AG08396 (cell line): ENCODE data around the gene DNALI1.
A peak's percentile ranks its signal among the peaks of the same experiment; 100 is the strongest.
"Not testable (repeated sequence)": the region's sequence is repeated elsewhere in the genome, so short reads cannot be mapped to it uniquely, and the experiment has no call there.

ENCODE experiments used
- DNase-seq: peaks from one replicate; pipeline ENCODE4 v3.0.0; 2012; ENCODE audit warnings: low spot score, mixed read lengths

DNALI1 gene

DNA sequence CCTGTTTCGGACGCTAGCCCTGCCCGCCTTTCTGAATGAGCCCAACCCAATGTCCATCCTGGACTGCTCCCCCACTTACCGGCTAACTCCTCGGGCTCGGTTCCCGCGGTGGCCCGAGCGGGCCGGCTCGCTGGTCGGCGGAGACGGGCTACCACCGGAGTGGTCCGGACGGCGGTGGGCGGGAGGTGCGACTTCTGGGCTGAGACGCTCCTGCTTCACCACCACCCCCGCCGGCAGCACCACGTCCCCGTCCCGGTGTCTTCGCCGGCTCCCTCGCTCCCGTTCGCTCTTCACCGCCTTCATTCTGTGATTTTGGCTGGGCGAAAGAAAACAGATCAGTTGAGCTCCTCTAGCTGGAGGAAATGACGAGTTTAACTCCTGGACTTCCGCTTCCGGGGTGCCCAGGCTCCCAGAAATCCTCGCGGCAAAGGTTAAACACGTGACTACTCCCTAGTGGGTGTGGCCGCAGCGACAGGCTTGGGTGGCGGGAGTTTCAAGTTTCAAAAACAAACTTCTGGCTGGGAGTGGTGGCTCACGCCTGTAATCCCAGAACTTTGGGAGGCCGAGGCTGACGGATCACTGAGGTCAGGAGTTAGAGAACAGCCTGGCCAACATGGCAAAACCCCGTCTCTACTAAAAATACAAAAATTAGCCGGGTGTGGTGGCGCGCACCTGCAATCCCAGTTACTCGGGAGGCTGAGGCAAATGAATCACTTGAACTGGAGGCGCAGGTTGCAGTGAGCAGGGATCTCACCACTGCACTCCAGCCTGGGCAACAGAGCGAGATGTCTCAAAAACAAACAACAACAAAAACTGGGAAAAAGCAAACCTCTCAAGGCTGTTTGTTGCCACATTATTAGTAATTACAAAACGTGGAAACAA is 2.6 kb upstream of the DNALI1 start, which contains the start of gene SNIP1:
SNIP1 (minus strand) TSS at position 367 of the 882 bp plus-strand sequence; CDS start at position 303, 64 bp downstream.
- DNase-seq = peak; percentile 97

DNA sequence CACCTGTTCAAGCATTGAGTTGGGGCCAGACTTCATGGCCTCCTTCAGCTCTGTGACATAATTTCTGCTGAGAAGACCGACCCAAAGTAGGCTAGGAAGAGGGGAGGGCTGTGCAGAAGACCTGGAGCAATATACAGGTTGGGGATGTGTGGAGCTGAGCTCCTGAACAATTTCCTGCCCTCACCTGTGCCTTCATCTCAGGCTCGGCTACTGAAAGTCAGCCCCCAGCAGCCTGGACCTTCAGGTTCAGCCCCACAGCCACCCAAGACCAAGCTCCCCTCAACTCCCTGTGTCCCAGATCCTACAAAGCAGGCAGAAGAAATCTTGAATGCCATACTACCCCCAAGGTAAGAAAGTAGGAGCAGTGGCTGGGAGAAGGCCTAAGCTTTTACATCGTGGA is 662 bp downstream of the DNALI1 start:
- no peak for DNase-seq

DNA sequence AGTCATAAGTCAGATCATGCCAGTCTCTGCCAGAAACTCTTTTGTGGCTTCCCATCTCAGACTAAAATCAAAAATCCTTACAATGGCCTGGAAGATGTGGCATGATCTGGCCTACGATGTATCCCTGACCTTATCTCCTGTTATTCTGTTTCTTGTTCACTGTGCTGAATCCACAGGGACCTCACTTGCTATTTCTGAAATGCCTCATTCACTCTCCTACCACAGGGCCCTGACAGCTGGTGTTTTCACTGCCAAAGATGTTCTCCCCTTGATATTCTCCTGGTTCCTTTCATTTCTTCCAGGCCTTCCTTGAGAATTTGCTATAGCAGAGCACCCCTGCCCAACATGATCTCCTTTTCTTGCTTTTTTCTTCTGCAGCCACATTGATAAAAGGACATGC is 1.7 kb downstream of the DNALI1 start:
- DNase-seq = no peak

DNA sequence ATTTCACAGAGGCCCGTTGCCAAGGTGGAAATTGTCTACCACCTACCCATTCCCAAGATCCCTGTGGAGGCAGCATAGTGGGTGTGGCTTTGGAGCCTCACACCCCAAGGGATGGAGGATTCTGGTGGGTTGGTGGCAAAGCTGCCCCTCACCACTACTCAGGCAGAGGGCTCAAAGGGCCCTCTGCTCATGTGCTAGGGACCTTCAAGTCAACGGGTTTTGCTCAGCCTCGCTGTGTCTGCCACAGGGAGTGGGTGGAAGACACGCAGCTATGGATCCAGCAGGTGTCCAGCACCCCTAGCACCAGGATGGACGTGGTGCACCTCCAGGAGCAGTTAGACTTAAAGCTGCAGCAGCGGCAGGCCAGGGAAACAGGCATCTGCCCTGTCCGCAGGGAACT is 2.3 kb downstream of the DNALI1 start:
- no peak for DNase-seq

DNA sequence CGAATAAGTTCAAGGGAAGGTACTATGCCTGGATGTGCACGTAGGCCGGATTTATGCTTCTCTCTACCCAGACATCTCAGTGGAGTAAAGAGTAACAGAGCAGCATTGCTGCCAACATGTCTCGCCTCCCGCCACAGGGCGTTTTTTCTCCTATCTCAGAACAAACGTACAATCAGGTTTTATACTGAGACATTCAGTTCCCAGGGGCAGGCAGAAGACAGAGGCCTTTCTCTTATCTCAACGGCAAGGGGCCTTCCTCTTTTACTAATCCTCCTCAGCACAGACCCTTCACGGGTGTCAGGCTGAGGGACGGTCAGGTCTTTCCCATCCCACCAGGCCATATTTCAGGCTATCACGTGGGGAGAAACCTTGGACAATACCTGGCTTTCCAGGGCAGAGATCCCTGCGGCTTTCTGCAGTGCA is 3.2 kb downstream of the DNALI1 start:
- not testable (repeated sequence) for DNase-seq

DNA sequence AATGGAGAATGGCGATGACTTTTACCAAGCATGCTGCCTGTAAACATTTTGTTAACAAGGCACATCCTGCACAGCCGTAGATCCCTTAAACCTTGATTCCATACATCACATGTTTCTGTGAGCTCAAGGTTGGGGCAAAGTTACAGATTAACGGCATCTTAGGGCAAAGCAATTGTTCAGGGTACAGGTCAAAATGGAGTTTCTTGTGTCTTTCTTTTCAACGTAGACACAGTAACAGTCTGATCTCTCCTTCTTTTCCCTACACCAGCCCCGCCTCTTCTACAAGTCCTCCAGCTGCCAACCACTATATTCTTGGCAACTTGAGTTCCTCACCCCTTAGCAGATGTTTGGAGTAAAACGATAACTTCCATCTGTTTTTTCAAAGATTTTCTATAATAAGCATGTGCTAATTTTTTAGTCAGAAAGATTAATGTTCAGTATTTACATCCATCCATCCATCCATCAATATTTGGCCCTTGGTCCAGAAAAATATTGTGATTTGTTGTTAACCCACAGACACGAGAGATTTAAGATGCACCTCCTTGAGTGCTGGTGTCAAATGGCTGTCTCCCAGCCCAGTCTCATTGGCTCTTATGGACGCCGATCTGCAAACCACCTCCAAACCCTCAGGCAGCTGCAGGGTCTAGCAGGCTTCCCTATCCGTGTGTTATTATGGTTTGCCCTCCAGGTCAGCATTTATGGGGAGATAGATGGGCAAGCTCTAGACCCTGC is 3.8 kb downstream of the DNALI1 start:
- no peak for DNase-seq

DNA sequence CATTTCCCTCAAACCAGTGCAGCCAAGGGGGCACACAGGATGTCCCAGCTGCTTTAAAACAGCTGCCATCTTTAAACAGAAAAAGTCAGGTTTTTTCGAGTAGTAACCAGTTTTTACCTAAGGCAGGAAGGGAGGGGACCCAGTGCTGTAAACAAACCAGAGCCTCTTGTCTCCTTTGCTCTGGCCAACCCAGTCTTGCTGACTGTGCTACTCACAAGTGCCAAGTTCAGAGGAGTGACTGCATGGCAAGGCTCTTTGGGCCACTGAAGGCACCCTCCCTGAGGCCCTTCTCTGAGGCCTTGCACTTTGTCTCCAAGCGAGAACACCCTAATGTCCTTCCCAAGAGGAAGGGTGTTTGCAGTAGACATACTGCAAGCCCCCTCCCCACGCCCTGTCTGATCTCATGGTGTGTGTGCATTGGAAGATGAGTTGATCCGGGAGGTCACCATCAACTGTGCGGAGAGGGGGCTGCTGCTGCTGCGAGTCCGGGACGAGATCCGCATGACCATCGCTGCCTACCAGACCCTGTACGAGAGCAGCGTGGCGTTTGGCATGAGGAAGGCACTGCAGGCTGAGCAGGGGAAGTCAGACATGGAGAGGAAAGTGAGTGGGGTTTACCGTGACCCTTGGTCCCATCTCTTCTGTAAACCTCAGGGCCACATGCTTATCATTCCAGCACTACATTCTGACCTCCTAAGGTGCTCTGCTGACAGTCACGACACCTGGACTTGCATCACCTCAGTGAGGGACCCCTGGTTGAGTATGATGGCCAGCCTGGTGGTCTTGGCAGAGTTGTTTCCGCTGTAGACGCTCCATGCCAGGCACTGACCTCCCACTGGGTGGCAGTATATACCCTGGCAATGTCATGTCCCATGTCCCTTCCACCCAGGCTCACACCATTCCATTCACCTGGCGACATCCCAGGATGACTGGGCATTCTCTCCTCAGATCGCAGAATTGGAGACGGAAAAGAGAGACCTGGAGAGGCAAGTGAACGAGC is 4.7 kb downstream of the DNALI1 start:
- DNase-seq = peak; percentile 25

DNA sequence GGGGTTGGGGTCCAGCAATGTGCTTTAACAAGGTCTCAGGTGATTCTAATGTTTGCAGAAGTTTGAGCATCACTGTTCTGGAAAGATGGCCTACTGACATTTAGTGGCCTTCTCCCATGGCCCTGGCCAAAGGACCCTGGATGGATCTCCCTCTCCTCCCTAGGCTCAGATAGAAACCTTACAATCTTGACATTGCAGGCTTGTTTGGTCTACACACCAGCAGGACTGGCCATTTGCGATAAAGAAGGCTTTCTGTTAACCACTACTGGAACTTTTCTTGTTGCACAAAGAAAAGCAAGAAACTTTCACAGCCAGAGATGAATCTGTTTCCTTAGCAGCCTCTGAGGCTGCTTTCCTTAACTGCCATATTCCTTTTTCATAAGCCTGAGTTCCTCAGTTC is 6.2 kb downstream of the DNALI1 start:
- no peak for DNase-seq

DNA sequence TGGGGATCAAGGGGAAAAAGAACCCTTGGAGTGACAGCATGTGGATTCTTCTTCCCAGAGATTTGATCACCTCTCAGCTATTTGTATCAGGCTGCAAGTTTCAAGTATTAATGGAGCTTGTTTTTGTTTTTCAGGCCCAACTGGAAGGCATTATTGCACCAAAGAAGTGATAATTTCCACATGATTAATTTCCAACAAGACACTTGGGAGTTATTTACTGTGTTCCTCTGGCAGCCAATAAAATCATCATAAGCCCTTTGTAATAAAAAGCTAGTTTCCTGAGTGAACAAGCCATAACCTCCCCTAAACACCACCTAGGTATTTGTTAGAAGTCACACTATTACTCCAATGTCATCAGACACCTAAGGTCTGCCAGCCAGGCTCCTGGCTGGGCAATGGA is 8.2 kb downstream of the DNALI1 start:
- no peak for DNase-seq

DNA sequence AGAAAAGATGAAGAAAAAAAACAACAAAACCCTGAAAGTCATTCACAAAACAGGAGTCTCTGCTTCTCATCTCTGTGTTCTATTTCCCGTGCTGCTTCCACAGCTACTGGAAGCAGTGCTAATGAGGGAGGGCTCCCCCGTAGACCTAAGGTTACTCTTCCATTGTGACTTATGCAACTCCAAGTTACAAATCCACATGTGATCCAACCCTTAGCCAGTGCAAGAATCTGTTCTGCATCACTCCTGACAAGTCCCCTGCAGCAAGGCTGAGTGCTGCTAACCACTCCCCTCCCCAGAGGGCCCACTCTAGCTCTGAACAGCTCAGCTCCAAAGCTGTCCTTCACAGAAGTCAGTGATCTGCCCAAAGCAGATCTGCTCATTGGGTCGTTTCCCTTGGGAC is 10.3 kb downstream of the DNALI1 start:
- DNase-seq = no peak

DNA sequence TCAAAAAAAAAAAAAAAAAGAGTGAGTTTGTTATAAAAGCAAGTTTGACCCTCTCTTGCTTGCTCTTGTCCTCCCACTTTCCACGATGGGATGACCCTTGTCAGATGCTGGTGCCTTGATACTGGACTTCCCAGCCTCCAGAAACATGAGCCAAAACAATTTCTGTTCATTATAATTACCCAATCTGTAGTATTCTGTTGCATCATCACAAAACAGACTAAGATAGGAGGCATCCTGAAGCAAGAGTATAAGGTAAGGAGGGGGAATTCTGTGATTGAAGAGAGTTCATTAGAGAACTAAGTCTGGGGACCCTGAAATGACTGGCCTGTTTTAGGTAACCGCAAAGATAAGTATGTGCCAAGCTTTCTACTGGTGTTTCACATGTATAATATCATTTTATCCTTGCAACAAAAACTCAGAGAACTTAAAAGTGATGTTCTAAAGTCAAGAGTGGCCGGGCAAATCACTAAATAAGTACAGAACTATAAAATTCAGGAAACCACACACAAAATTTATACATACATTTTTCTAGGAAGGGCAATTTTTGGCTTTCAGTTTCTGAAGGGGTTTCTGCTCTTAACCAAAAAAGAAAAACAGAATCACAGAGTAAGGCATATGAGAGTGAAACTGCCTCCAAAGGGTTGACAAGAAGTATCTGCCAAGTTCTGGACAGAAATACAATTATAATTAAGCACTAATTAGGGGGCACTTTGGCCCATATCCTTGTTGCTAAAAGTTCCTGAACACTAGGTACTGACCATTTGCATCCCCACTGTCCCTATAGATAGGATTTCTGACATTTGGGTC is 14.0 kb downstream of the DNALI1 start:
- DNase-seq = no peak

DNA sequence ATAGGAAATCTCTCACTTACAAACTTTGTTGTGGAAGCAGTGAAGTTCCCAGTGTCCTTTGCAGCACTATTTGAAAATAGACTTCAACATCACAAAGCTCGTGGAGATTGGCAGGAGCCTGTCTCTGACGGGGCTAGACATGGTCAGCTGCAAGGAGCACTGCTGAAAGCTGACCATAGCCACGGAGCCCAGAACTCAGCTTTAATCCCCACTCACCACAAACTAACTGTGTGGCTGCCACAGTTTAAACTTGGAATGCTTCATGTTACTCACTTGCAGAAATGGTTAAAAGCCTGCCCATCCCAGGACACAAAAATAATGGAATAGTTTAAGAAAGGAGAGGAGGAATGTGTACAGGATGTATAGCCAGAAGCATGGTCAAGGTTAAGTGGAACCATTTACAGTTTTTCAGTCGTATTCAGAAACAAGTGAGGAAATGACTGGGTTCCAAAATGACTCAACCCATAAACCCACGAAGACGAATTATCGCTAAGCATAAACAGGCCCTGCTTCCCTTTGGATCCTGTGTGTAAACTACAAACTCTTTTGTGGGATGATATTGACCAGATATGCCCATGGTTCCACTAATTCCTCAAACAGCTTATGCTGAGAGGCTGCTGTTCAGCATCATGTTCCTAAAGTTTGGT is 18.2 kb downstream of the DNALI1 start:
- peak; percentile 36 for DNase-seq

DNA sequence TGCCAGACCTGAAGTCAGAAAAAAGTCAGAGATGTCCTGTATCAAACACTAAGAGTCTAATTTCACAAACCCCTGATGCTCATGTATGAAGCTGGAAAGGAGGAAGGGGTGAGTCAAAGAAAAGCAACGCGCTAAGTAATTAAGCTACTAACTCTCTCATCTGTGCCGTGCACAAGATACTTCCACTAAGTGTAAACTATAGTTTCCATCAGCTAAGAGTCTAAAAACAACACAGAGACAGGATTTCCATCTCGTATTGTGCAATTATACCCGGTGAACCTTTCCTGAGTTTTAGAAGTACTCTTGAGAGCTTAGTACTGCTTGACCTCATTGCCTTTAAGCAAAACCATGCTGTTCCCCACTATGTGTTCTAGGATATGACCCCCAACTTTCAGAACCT is 19.0 kb downstream of the DNALI1 start:
- DNase-seq = no peak

DNA sequence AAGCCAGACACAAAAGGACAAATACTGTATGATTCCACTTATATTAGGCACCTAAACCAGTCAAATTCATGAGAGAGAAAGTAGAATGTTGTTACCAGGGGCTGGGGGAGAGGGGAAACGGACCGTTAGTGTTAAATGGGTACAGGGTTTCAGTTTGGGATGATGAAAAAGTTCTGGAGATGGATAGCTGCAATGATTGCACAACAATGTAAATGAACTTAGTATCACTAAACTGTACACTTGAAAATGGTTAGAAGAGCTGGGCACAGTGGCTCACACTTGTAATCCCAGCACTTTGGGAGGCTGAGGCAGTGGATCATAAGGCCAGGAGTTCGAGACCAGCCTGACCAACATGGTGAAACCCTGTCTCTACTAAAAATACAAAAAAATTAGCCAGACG is 27.8 kb downstream of the DNALI1 start:
- DNase-seq = not testable (repeated sequence)

DNA sequence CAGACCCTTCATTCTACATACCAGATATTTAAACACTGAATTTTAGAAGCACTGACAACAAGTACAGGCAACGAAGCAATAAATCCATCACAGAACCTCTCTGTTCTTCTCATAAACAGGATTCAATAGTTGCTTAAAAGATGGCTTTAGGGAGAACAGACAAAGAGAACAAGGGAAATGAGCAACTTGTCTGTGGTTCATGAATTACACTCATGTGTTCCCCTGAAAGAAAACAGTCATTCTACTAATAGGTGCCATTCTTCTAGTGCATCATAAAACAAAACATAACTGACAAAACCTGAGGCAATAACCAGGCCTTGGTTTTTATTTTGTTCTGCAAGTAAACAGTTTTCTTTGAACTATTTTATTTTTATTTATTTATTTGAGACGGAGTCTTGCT is 32.2 kb downstream of the DNALI1 start:
- DNase-seq = no peak

DNA sequence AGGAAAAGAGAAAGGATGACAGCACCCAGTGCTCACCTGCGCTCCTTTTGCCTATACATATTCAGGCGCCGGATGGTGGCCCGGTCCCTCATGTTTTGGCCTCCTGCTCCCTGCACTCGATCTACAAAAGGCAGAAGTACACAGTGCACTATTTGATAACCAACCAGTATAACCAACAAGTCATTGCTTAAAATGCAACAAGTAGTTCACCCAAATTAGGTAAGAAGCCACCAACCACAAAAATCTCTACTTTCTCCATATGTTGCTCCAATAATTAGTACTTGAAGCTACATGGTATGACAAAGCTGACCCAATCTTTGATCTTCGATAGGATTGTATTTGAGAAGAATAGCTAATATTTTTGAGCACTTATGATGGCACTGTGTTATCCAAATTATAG is 37.0 kb downstream of the DNALI1 start:
- DNase-seq = no peak

DNA sequence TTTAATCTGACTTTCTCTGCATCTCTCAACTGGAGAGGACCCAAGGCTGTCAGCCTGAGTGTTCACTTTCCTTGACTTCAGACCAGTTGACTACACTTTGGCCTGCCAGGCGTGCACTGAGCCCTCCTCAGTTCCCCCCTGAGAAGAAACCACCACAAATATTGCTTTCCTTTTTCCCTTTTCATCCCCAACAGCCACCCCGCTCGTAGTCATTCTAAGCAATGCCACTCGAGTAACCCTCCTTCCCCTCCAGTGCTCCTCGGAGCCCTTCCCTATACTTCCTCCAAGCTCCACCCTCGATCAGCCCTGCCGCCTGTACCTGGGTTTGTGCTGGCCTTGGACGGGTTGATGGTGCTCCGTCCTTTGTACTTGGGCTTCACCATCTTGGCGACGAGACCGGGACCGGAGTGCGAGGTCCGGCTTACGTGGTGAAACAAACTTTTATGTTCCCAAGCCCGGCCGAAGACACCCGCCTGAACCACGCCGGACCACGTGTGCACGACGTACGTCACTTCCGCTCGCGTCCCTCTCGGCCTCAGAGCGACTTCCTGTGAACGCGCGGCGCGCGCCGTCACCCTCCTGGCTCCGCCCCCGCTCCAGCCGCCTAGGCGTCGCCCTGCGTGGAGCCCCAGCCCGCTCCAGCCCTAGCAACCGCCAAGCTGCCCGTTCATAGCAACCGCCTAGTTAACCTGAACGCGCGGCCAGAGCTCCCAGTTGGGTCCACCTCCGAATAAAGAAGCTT is 38.9 kb downstream of the DNALI1 start, which contains the start of gene GNL2:
GNL2 (minus strand) TSS at position 498 of the 742 bp plus-strand sequence; CDS start at position 383, 115 bp downstream.
- DNase-seq = peak; percentile 99

DNA sequence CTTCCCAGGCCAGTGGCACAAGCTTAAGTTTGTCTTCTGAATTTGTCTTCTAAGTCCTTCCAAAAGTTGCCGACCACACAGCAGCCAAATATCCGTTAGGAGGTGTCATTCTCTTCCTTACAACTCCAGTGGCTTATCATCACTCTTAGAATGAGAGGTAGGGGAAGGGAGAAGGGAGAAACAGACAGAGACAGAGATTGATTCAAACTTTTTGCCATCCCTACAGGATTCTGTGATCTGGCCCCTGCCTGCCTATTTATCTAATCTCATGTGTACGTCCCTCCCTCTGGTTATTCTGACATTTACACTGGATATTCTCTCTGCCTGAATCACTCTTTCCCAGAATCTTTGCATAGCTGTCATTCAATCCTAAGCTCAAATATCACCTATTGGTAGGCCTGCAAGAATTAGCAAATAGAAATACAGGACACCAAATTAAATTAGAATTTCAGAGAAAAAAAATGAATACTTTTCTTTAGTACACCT is 39.5 kb downstream of the DNALI1 start:
- DNase-seq = no peak

DNA sequence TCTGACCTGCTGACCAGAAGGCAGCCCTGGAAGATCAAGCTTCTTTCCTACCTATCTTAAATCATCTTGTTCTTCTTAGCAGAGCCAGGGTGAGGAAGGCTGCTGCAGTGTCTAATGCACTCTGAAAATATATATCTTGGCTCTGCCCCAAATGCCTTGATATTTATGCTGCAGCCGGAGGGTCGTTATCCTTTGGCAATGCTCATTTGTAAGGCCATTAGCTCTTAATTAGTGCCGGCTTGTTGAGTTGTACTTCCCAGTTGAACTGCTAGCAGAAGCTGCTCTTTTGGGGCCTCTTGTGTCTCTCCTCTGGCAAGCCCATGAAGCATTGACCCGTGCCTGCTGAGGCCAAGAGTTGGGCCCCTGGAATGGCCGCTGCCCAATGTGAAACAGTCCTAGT is 43.2 kb downstream of the DNALI1 start:
- no peak for DNase-seq

DNA sequence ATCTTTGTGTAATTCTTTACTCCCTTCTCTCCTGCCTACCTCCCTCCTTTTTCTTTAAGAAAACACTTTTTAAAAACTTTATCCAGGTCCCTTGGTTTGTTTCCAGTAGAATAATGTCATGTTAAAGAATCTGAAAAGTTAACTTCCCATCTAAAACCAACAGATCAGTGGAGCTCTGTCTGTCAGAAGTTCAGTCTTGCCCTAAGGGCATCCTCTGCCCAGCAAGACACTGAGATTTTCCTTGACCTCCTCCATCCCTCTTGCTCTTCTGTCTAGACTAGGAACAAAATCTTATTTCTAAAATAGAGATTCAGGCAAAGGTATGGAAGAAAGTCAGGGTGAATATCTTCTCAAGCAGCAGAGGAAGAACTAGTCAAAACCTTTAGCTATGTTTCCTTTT is 44.7 kb downstream of the DNALI1 start:
- no peak for DNase-seq
